Stimulated activated naive CD8-positive, alpha-beta T cell treated with anti-CD3 and anti-CD28 coated beads, Interleukin-15, Interleukin-2, amounts not matched to agents 100 ng/mL and 50 ng/mL, for 24 hours (primary cell): ENCODE results near the gene EXOC1L.
"Not testable (repeated sequence)": the region's sequence is repeated elsewhere in the genome, so short reads cannot be mapped to it uniquely, and the experiment has no call there.

Experiments
- H3K27ac Mint-ChIP-seq: one replicate; pipeline ENCODE4 v1.8.0; 2021; ENCODE audit warnings: mild to moderate bottlenecking, mixed read lengths
- H3K27me3 Mint-ChIP-seq: one replicate; pipeline ENCODE4 v1.8.0; 2021; ENCODE audit warnings: mixed read lengths
- H3K36me3 Mint-ChIP-seq: one replicate; pipeline ENCODE4 v1.8.0; 2021; ENCODE audit warnings: low read depth, mixed read lengths
- H3K4me1 Mint-ChIP-seq: one replicate; pipeline ENCODE4 v1.8.0; 2021; ENCODE audit warnings: low read depth, mixed read lengths
- H3K4me3 Mint-ChIP-seq: one replicate; pipeline ENCODE4 v1.8.0; 2021; ENCODE audit warnings: mild to moderate bottlenecking, mixed read lengths
- H3K9me3 Mint-ChIP-seq: one replicate; pipeline ENCODE4 v1.8.0; 2021; ENCODE audit warnings: mixed read lengths

The EXOC1L gene

DNA sequence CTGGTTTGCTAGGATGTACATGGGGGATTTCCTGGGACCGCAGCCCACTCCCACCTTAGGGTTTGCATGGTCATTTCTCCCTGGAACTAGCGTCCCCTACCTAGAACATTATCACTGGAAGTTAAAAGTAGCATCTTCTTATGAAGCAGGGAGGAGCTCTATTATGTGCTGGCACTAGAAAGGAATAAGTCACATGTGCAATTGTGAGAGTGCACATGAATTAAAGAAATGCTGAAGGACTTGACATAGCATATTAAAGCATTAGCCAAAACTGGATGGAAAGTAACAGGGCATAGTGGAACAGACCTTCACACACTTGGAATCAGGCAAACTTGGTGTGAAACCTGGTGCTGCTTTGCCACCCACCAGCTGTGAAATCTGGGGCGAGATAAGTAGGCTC is 2.7 kb downstream of the EXOC1L start:
- Mint-ChIP-seq H3K4me3 (no peak overlapping the region), H3K36me3 (no peaks in the 10 kb centered on the region), H3K9me3 (no peaks in the 10 kb centered on the region)

GRCh38 chr4:55824865-55825264 is 5.3 kb downstream of the EXOC1L start:
- Mint-ChIP-seq H3K36me3 (no peaks in the 10 kb centered on the region), H3K27me3 (peaks cover 36% of the 10 kb centered on the region), H3K9me3 (no peaks in the 10 kb centered on the region), H3K4me1 (peaks cover under 1% of the 10 kb centered on the region), H3K27ac (no peak overlapping the region), H3K4me3 (no peak overlapping the region)

More for the DNA sequence above, 2.7 kb downstream of the EXOC1L start:
- Mint-ChIP-seq H3K27me3 (peaks cover 38% of the 10 kb centered on the region), H3K4me1 (peaks cover 5% of the 10 kb centered on the region), H3K27ac (no peak overlapping the region)

GRCh38 chr4:55826986-55827385 is 7.4 kb downstream of the EXOC1L start:
- H3K36me3 Mint-ChIP-seq: no peaks in the 10 kb centered on the region
- no peaks in the 10 kb centered on the region for H3K4me1 Mint-ChIP-seq
- H3K4me3 Mint-ChIP-seq: no peak overlapping the region
- H3K27me3 Mint-ChIP-seq: peaks cover 30% of the 10 kb centered on the region
- no peak overlapping the region for H3K27ac Mint-ChIP-seq
- H3K9me3 Mint-ChIP-seq: no peaks in the 10 kb centered on the region

DNA sequence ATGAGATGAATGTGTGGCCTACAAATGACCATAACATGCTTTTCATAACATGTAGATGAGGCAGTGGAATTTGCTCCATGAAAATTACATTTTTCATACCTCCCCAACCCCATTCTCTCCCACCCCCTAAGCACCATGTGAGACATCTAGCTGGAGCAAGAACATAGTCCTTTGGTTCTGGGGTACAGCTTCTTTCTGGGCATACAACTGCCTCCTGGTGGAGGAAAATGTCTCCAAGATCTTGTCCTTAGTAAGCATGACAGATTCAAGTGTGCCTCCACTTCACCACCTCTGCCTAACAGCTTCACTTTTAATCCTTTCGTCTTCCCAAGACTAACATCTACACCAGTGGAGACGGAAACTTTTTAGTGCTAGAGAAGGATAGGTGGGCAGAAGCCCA is 8.0 kb downstream of the EXOC1L start:
- Mint-ChIP-seq H3K9me3 (no peaks in the 10 kb centered on the region), H3K4me3 (no peak overlapping the region), H3K27me3 (peaks cover 28% of the 10 kb centered on the region), H3K27ac (no peak overlapping the region), H3K36me3 (no peaks in the 10 kb centered on the region), H3K4me1 (no peaks in the 10 kb centered on the region)

- Mint-ChIP-seq H3K27me3 (peaks cover 28% of the 10 kb centered on the region), H3K9me3 (no peaks in the 10 kb centered on the region), H3K27ac (no peak overlapping the region), H3K4me1 (no peaks in the 10 kb centered on the region), H3K36me3 (no peaks in the 10 kb centered on the region), H3K4me3 (no peak overlapping the region)
Observed at GRCh38 chr4:55830048-55830447, 10.5 kb downstream of the EXOC1L start.

- Mint-ChIP-seq H3K27ac (no peak overlapping the region), H3K4me1 (no peaks in the 10 kb centered on the region), H3K27me3 (peaks cover 35% of the 10 kb centered on the region), H3K4me3 (no peak overlapping the region), H3K36me3 (no peaks in the 10 kb centered on the region), H3K9me3 (no peaks in the 10 kb centered on the region)
Observed at GRCh38 chr4:55830716-55831115, 11.1 kb downstream of the EXOC1L start.

- Mint-ChIP-seq H3K4me3 (no peak overlapping the region), H3K36me3 (no peaks in the 10 kb centered on the region), H3K9me3 (peaks cover 3% of the 10 kb centered on the region), H3K4me1 (no peaks in the 10 kb centered on the region), H3K27me3 (peaks cover 47% of the 10 kb centered on the region), H3K27ac (no peak overlapping the region)
Observed at GRCh38 chr4:55834086-55834795, 14.7 kb downstream of the EXOC1L start.

GRCh38 chr4:55837903-55838302 is 18.3 kb downstream of the EXOC1L start:
- peaks cover 3% of the 10 kb centered on the region for H3K9me3 Mint-ChIP-seq
- H3K36me3 Mint-ChIP-seq: no peaks in the 10 kb centered on the region
- H3K27me3 Mint-ChIP-seq: peaks cover 39% of the 10 kb centered on the region
- no peaks in the 10 kb centered on the region for H3K4me1 Mint-ChIP-seq
- H3K27ac Mint-ChIP-seq: no peak overlapping the region
- H3K4me3 Mint-ChIP-seq: no peak overlapping the region

DNA sequence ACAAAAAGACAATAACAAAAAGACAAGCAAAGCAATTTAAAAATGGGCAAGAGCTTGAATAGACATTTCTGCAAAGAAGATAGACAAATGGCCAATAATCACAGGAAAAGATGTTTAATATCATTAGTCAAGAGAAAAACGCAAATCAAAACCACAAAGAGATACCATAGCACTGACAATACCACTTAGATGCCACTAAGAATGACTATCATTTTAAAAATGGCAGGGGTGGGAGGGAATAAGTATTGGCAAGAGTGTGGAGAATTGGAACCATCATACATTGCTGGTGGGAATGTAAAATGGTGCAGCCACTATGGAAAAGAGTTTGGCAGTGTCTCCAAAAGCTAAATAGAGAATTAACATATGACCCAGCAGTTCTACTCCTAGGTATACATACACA is 18.8 kb downstream of the EXOC1L start:
- no peaks in the 10 kb centered on the region for H3K36me3 Mint-ChIP-seq
- H3K9me3 Mint-ChIP-seq: peaks cover 3% of the 10 kb centered on the region
- H3K4me3 Mint-ChIP-seq: no peak overlapping the region
- H3K27ac Mint-ChIP-seq: no peak overlapping the region
- H3K27me3 Mint-ChIP-seq: peaks cover 39% of the 10 kb centered on the region
- no peaks in the 10 kb centered on the region for H3K4me1 Mint-ChIP-seq

DNA sequence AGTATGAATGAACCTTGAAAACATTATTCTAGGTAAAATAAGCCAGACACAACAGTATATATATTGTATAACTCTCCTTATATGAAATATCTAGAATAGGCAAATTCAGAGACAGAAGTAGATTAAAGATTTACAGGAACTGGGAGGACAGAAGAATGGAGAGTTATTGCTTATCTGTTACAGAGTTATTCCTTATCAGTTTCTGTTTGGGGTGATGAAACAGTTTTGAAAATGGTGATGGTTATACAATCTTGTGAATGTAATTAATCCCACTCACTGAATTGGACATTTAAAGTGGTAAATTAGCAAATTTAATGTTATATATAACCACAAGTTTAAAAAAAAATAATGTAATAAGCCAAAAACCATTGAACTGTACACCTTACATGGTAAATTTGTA is 19.4 kb downstream of the EXOC1L start:
- no peak overlapping the region for H3K4me3 Mint-ChIP-seq
- H3K9me3 Mint-ChIP-seq: peaks cover 3% of the 10 kb centered on the region
- no peaks in the 10 kb centered on the region for H3K4me1 Mint-ChIP-seq
- no peak overlapping the region for H3K27ac Mint-ChIP-seq
- no peaks in the 10 kb centered on the region for H3K36me3 Mint-ChIP-seq
- peaks cover 36% of the 10 kb centered on the region for H3K27me3 Mint-ChIP-seq

- Mint-ChIP-seq H3K27ac (no peak overlapping the region), H3K36me3 (no peaks in the 10 kb centered on the region), H3K4me3 (no peak overlapping the region), H3K27me3 (peaks cover 22% of the 10 kb centered on the region), H3K9me3 (peaks cover 3% of the 10 kb centered on the region), H3K4me1 (no peaks in the 10 kb centered on the region)
Observed at GRCh38 chr4:55840956-55841355, 21.4 kb downstream of the EXOC1L start.

- H3K27me3 Mint-ChIP-seq: peaks cover 18% of the 10 kb centered on the region
- not testable (repeated sequence) for H3K9me3 Mint-ChIP-seq, H3K27ac Mint-ChIP-seq, H3K4me3 Mint-ChIP-seq, H3K36me3 Mint-ChIP-seq, H3K4me1 Mint-ChIP-seq
Observed at GRCh38 chr4:55841373-55842239, 22.0 kb downstream of the EXOC1L start.

- not testable (repeated sequence) for H3K36me3 Mint-ChIP-seq, H3K9me3 Mint-ChIP-seq, H3K4me3 Mint-ChIP-seq, H3K27ac Mint-ChIP-seq, H3K4me1 Mint-ChIP-seq
- H3K27me3 Mint-ChIP-seq: peaks cover 12% of the 10 kb centered on the region
Observed at GRCh38 chr4:55842312-55842711, 22.7 kb downstream of the EXOC1L start.

DNA sequence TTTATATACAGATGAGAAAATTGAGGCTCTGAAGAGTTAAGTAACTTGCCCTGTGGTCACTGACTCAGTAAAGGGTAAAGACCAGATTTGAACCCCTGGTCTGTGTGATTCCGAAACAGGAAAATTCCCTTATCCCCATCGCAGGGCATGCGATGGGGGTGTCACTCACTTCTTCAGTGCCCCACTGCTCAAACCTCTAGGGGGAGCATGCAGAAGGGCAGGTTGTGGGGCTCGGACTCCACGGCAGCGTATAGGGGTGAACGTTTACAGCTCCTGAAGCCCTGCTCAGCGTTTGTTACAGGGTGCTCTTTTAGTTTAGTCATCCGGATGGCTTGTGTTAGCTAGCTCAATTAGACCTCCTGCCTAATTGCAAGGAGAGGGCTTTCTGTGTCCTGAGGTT is 30.1 kb downstream of the EXOC1L start:
- Mint-ChIP-seq H3K4me1 (peaks cover 30% of the 10 kb centered on the region), H3K9me3 (no peaks in the 10 kb centered on the region), H3K36me3 (no peaks in the 10 kb centered on the region), H3K27me3 (no peaks in the 10 kb centered on the region), H3K27ac (no peak overlapping the region), H3K4me3 (no peak overlapping the region)

- no peaks in the 10 kb centered on the region for H3K9me3 Mint-ChIP-seq
- peak overlapping the region; percentile 24 for H3K27ac Mint-ChIP-seq
- peaks cover 30% of the 10 kb centered on the region for H3K4me1 Mint-ChIP-seq
- no peaks in the 10 kb centered on the region for H3K36me3 Mint-ChIP-seq
- H3K27me3 Mint-ChIP-seq: no peaks in the 10 kb centered on the region
- H3K4me3 Mint-ChIP-seq: peak overlapping the region; percentile 28
Observed at GRCh38 chr4:55851885-55852284, 32.3 kb downstream of the EXOC1L start.
